Measurements from ENCODE around the gene NFKBIL1.
A peak's percentile ranks its signal among the peaks of the same experiment; 100 is the strongest.
"Not testable (repeated sequence)": the region's sequence is repeated elsewhere in the genome, so short reads cannot be mapped to it uniquely, and the experiment has no call there.

DNA sequence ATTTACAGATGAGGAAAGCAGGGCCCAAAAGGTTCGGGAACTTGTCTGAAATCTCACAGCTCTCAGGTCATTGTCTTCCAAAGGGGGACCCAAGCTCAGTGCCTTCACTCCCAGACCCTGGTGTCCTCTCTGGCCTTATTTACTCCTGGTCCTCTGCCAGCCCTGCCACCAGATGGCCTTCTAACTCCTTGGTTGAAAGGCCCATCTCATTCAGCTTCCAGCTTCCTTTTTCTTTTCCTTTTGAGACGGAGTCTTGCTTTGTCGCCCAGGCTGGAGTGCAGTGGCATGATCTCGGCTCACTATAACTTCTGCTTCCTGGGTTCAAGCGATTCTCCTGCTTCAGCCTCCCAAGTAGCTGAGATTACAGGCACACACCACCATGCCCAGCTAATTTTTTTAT, 4.0 kb downstream of the NFKBIL1 start:
- TF ChIP-seq, protein P1, sequence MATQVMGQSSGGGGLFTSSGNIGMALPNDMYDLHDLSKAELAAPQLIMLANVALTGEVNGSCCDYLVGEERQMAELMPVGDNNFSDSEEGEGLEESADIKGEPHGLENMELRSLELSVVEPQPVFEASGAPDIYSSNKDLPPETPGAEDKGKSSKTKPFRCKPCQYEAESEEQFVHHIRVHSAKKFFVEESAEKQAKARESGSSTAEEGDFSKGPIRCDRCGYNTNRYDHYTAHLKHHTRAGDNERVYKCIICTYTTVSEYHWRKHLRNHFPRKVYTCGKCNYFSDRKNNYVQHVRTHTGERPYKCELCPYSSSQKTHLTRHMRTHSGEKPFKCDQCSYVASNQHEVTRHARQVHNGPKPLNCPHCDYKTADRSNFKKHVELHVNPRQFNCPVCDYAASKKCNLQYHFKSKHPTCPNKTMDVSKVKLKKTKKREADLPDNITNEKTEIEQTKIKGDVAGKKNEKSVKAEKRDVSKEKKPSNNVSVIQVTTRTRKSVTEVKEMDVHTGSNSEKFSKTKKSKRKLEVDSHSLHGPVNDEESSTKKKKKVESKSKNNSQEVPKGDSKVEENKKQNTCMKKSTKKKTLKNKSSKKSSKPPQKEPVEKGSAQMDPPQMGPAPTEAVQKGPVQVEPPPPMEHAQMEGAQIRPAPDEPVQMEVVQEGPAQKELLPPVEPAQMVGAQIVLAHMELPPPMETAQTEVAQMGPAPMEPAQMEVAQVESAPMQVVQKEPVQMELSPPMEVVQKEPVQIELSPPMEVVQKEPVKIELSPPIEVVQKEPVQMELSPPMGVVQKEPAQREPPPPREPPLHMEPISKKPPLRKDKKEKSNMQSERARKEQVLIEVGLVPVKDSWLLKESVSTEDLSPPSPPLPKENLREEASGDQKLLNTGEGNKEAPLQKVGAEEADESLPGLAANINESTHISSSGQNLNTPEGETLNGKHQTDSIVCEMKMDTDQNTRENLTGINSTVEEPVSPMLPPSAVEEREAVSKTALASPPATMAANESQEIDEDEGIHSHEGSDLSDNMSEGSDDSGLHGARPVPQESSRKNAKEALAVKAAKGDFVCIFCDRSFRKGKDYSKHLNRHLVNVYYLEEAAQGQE (IDR thresholded peaks at IDR 0.05; ENCODE audit: low read depth) = not testable (repeated sequence)
- TF ChIP-seq YY1 (IDR thresholded peaks at IDR 0.05; ENCODE audit: low read depth); EP300 (IDR thresholded peaks at IDR 0.05; ENCODE audit: borderline replicate concordance); CREB1 (IDR thresholded peaks at IDR 0.05; ENCODE audit: low read depth); TCF12 (IDR thresholded peaks at IDR 0.05; ENCODE audit: low read depth): not testable (repeated sequence)
- TF ChIP-seq, protein P2, sequence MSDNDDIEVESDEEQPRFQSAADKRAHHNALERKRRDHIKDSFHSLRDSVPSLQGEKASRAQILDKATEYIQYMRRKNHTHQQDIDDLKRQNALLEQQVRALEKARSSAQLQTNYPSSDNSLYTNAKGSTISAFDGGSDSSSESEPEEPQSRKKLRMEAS (IDR thresholded peaks at IDR 0.05) = not testable (repeated sequence)
- peak; percentile 23; the same call in 1 of the 2 replicates for TF ChIP-seq RAD21 (IDR thresholded peaks at IDR 0.05; ENCODE audit: low read depth)
